ENCODE measurements around the gene FAM118B.

The FAM118B gene

GRCh38 chr11:126175393-126175792 lies 36.2 kb upstream of the FAM118B start:
- no peak overlapping the region for H3K27ac ChIP-seq (replicated peaks)
- H3K27me3 ChIP-seq (ENCODE audit: insufficient read depth, poor library complexity, severe bottlenecking), result no peaks in the 10 kb centered on the region
- no peak overlapping the region for H3K4me3 ChIP-seq (replicated peaks; ENCODE audit: insufficient read depth, low read length)
- TF ChIP-seq SPI1 (IDR thresholded peaks at IDR 0.05; ENCODE audit: borderline replicate concordance, low read depth) (no peak), GABPA (IDR thresholded peaks at IDR 0.05; ENCODE audit: low read depth) (no peak), REST (IDR thresholded peaks at IDR 0.05; ENCODE audit: insufficient replicate concordance, low read depth) (no peak), POLR2AphosphoS5 (IDR thresholded peaks at IDR 0.05; ENCODE audit: low read depth) (no peak)
- TF ChIP-seq, protein P1, sequence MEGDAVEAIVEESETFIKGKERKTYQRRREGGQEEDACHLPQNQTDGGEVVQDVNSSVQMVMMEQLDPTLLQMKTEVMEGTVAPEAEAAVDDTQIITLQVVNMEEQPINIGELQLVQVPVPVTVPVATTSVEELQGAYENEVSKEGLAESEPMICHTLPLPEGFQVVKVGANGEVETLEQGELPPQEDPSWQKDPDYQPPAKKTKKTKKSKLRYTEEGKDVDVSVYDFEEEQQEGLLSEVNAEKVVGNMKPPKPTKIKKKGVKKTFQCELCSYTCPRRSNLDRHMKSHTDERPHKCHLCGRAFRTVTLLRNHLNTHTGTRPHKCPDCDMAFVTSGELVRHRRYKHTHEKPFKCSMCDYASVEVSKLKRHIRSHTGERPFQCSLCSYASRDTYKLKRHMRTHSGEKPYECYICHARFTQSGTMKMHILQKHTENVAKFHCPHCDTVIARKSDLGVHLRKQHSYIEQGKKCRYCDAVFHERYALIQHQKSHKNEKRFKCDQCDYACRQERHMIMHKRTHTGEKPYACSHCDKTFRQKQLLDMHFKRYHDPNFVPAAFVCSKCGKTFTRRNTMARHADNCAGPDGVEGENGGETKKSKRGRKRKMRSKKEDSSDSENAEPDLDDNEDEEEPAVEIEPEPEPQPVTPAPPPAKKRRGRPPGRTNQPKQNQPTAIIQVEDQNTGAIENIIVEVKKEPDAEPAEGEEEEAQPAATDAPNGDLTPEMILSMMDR (IDR thresholded peaks at IDR 0.05; ENCODE audit: insufficient read depth, low read length), result no peak
- DNase-seq (ENCODE audit: low read depth in 1 of 2, low spot score in 1 of 2), result no peak

DNA sequence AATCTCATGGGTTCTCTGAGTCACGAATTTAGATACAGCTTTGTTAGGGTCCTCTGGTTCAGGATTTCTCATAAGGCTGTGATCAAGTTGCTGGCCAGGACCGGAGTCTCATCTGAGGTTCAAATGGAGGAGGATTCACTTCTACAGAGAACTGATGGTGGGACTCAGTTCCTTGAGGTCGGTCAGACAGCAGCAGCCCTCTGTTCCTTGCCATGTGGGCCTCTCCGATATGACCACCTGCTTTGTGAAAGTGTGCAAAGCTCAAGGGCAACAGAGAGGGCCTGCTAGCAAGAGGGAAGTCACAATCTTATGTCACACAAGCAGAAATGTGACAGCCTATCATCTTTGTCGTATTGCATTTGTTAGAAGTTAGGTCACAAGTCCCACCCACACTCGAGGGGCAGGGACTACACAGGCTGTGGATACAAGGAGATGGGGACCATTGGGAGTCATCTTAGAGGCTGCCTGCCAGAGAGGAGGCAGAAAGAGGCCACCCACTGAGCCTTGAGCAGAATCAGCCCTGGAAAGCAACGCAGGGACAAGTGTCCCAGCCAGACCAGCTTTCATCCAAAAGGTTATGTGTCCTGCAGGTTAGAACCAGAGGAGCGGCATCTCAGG lies 34.6 kb upstream of the FAM118B start:
- TF ChIP-seq GABPA (IDR thresholded peaks at IDR 0.05; ENCODE audit: low read depth) (no peak), SPI1 (IDR thresholded peaks at IDR 0.05; ENCODE audit: borderline replicate concordance, low read depth) (no peak), REST (IDR thresholded peaks at IDR 0.05; ENCODE audit: insufficient replicate concordance, low read depth) (no peak), POLR2AphosphoS5 (IDR thresholded peaks at IDR 0.05; ENCODE audit: low read depth) (no peak)
- TF ChIP-seq, protein P1 (IDR thresholded peaks at IDR 0.05; ENCODE audit: insufficient read depth, low read length), result no peak
- Histone ChIP-seq H3K27me3 (ENCODE audit: insufficient read depth, poor library complexity, severe bottlenecking) (no peaks in the 10 kb centered on the region), H3K27ac (replicated peaks) (no peak overlapping the region), H3K4me3 (replicated peaks; ENCODE audit: insufficient read depth, low read length) (no peak overlapping the region)
- DNase-seq (ENCODE audit: low read depth in 1 of 2, low spot score in 1 of 2), result no peak

DNA sequence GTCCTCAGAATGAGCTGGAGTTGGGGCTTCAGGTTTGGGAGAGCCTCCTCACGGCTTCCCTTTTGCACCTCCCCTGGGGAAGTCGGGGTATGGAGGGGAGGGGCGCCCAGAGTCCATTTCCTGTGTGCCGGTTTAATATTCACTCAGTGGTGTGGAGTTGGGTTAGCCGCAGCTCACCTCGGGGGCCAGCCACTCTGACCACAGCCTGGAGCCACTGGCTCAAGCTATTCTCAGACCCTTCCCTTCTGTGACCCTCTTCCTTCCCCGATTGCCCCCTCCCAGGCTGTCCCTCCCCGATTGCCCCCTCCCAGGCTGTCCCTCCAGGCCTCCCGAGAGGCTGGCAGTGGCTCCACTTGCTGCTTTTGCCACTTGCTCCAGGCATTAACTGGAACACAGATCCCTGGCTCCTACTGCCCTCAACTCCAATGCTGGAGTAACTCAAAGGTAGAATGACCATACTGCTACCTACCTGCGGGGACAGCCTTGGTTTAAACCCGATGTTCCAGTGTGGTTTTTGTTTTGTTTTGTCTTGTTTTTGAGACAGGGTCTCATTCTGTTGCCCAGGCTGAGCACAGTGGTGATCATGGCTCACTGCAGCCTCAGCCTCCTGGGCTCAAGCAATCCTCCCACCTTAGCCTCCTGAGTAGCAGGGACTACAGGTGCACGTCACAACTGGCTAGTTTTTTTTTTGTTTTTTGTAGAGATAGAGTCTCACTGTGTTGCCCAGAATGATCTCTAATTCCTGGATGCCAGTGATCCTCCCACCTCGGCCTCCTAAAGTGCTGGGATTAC lies 29.4 kb upstream of the FAM118B start:
- Histone ChIP-seq H3K27me3 (ENCODE audit: insufficient read depth, poor library complexity, severe bottlenecking) (no peaks in the 10 kb centered on the region), H3K27ac (replicated peaks) (no peak overlapping the region), H3K4me3 (replicated peaks; ENCODE audit: insufficient read depth, low read length) (no peak overlapping the region)
- TF ChIP-seq, protein P1 (IDR thresholded peaks at IDR 0.05; ENCODE audit: insufficient read depth, low read length), result no peak
- no peak for TF ChIP-seq GABPA (IDR thresholded peaks at IDR 0.05; ENCODE audit: low read depth)
- DNase-seq (ENCODE audit: low read depth in 1 of 2, low spot score in 1 of 2), result no peak
